WERI-Rb-1 (cell line): ENCODE results near the gene RPN1.
"Not testable (repeated sequence)": the region's sequence is repeated elsewhere in the genome, so short reads cannot be mapped to it uniquely, and the experiment has no call there.

Source experiments
- DNase-seq: peaks from one replicate; pipeline ENCODE4 v3.0.0-alpha.2; 2020
- H3K27ac ChIP-seq: fragments of 250-450 bp; sonication (Bioruptor Pico); 2 replicates; pipeline ENCODE4 v1.5.1; 2020; ENCODE audit warnings: mild to moderate bottlenecking, moderate library complexity
- H3K27me3 ChIP-seq: fragments of 250-450 bp; sonication (Bioruptor Pico); 2 replicates; pipeline ENCODE4 v1.5.1; 2021; ENCODE audit warnings: mild to moderate bottlenecking, low read depth, moderate library complexity; ENCODE audit not compliant: insufficient read depth, severe bottlenecking
- H3K36me3 ChIP-seq: fragments of 250-450 bp; sonication (Bioruptor Pico); 2 replicates; pipeline ENCODE4 v1.5.1; 2020; ENCODE audit warnings: mild to moderate bottlenecking, moderate library complexity
- H3K4me3 ChIP-seq: 2 replicates; pipeline ENCODE4 v1.5.1; 2011; ENCODE audit warnings: low read depth, mild to moderate bottlenecking, control low read depth, low read length
- H3K9me3 ChIP-seq: fragments of 250-450 bp; sonication (Bioruptor Pico); 2 replicates; pipeline ENCODE4 v1.5.1; 2021; ENCODE audit warnings: mild to moderate bottlenecking, moderate library complexity; ENCODE audit not compliant: severe bottlenecking
- TF ChIP-seq, protein P1 (sequence below): IDR thresholded peaks from 2 replicates; pipeline ENCODE4 v1.5.1; 2011; ENCODE audit warnings: low read depth, mild to moderate bottlenecking, control low read depth, inconsistent platforms, low read length

RPN1 gene

DNA sequence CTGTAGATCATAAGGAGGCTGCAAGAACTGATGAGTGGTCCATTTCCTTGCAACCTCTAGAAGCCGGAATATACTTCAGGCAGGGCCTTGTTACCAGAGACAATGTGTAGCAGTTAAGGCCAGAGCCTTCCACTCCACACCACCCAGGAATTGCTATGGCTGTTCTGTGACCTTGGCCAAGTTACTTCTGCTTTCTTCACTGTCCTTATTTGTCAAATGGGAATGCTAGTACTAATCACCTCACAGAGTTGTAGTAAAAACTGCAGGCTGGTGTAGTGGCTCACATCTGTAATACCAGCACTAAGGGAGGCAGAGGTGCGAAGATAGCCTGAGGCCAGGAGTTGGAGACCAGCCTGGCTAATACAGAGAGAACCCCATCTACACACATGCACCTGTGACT, 28.7 kb upstream of the RPN1 start:
- TF ChIP-seq, protein P1, sequence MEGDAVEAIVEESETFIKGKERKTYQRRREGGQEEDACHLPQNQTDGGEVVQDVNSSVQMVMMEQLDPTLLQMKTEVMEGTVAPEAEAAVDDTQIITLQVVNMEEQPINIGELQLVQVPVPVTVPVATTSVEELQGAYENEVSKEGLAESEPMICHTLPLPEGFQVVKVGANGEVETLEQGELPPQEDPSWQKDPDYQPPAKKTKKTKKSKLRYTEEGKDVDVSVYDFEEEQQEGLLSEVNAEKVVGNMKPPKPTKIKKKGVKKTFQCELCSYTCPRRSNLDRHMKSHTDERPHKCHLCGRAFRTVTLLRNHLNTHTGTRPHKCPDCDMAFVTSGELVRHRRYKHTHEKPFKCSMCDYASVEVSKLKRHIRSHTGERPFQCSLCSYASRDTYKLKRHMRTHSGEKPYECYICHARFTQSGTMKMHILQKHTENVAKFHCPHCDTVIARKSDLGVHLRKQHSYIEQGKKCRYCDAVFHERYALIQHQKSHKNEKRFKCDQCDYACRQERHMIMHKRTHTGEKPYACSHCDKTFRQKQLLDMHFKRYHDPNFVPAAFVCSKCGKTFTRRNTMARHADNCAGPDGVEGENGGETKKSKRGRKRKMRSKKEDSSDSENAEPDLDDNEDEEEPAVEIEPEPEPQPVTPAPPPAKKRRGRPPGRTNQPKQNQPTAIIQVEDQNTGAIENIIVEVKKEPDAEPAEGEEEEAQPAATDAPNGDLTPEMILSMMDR, result no peak
- no peak for DNase-seq
- H3K27me3 ChIP-seq, result no peaks in the 10 kb centered on the region
- H3K9me3 ChIP-seq, result peaks cover 2% of the 10 kb centered on the region
- no peak overlapping the region for H3K27ac ChIP-seq
- H3K4me3 ChIP-seq, result no peak overlapping the region
- no peaks in the 10 kb centered on the region for H3K36me3 ChIP-seq

DNA sequence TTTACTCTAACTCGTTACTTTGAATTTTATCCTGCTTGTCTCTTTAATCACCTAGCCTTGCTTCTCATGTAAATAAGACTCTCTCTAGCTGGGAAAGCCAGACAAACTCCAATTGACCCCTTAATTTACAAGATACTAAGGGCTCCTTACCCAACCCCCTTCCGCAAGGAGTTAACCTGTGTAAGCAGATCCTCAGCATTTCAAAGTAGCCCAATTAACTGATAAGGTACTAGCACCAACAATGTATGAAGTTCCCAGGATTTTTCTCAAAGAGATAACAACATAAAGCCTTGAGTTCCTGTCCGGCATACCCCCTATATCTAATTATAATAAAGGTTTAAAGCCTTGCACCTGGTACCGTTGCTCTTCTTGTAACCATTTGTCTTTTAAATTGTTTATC, 25.2 kb upstream of the RPN1 start:
- not testable (repeated sequence) for H3K4me3 ChIP-seq, H3K27me3 ChIP-seq, H3K27ac ChIP-seq, H3K9me3 ChIP-seq, DNase-seq, H3K36me3 ChIP-seq

DNA sequence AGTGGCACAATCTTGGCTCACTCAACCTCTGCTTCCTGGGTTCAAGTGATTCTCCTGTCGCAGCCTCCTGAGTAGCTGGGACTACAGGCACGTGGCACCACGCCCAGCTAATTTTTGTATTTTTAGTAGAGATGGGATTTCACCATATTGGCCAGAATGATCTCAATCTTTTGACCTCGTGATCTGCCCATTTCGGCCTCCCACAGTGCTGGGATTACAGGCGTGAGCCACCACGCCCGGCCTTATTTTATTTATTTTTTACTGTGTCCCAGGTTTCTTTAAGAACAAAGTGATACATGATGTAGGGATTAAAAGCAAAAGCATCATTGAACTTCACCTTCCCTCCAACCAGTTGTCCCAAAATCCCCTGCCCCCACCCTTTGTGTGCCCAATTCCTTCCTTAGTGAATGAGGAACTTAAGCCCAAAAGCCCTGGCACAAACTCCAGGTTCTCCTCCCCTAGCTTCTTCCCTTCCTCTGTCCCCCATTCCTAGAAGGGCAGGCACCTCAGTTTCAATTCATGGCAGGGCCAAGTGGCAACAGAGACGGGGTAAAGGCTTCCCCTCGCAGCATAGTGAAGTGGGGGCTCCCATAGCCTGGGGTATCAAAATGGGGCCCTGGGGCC, 23.7 kb upstream of the RPN1 start:
- Histone ChIP-seq H3K27ac (no peak overlapping the region), H3K27me3 (no peaks in the 10 kb centered on the region), H3K9me3 (no peaks in the 10 kb centered on the region), H3K4me3 (no peak overlapping the region), H3K36me3 (no peaks in the 10 kb centered on the region)
- TF ChIP-seq, protein P1, result no peak
- no peak for DNase-seq

DNA sequence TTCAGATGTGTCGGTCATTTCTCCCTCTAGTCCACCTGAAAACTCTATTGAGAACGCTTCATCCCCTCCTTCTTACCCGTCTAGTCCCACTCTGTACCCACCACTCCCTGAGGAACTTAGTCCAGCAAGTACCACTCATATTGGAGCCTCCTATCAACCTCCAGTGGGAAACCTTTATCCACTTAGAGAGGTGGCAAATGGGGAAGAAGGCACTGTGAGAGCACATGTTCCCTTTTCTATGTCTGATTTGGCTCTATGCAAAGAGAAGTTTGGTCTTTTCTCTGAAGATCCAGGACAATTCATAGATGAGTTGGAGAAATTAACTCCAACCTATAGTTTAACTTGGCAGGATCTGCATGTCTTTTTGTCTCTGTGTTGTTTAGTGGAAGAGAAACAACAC, 17.0 kb upstream of the RPN1 start:
- Histone ChIP-seq H3K4me3 (no peak overlapping the region), H3K9me3 (no peaks in the 10 kb centered on the region), H3K27ac (no peak overlapping the region), H3K27me3 (no peaks in the 10 kb centered on the region), H3K36me3 (no peaks in the 10 kb centered on the region)
- TF ChIP-seq, protein P1, result no peak
- DNase-seq, result no peak

DNA sequence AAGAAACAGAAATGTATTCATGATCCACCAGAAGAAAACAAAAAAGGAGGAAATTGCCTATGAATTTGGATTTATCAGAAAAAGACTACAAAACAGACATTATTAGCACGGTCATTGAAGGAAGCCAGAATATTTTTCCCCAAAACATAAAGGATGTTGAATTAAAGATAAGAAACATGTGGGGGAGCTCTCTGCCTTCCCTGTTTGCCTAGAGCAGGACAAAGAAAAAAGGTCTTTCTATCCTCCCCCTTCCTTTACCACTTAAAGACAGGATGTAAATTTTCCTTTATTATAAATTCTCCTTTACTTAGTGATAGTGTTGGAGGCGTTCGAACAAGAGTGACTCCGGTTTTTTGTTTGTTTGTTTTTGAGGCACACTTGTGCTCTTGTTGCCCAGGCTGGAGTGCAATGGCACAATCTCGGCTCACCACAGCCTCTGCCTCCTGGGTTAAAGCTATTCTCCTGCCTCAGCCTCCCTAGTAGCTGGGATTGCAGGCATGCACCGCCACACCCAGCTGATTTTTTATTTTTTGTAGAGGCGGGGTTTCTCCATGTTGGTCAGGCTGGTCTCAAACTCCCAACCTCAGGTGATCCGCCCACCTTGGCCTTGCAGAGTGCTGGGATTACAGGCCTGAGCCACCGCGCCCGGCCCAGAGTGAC, 14.9 kb upstream of the RPN1 start:
- H3K4me3 ChIP-seq, result no peak overlapping the region
- DNase-seq, result no peak

DNA sequence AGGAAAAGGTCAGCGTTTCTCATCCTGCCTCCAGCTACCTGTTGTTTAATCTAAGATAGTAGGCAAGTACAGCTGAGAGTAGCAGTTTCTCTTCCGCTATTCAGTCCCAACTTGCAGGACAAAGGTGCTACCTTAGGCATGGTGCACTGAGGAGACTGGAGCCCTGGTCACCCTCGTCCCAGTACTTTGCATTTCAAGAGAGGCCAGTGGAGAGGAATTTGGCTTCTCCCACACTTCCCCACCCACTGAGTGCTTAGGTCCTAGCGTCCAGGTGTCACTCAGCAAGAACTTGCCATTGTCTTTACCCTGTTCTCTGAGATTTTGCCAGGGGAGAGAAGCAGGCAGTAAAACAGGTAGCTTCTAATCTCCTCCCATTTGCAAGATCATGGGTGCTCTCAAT, 12.5 kb upstream of the RPN1 start:
- no peaks in the 10 kb centered on the region for H3K9me3 ChIP-seq
- no peaks in the 10 kb centered on the region for H3K27me3 ChIP-seq
- H3K27ac ChIP-seq, result no peak overlapping the region
- no peaks in the 10 kb centered on the region for H3K36me3 ChIP-seq
- TF ChIP-seq, protein P1, result no peak
- H3K4me3 ChIP-seq, result no peak overlapping the region
- no peak for DNase-seq

More for the DNA sequence above, 14.9 kb upstream of the RPN1 start:
- Histone ChIP-seq H3K9me3 (no peaks in the 10 kb centered on the region), H3K36me3 (no peaks in the 10 kb centered on the region), H3K27ac (no peak overlapping the region), H3K27me3 (no peaks in the 10 kb centered on the region)
- TF ChIP-seq, protein P1, result no peak
